Measurements from ENCODE around the gene MAPRE3. TPM values are rescaled to one million over a fixed set of nuclear protein-coding genes. Genes with fewer than 3 reads are reported as not detected.

Gene MAPRE3
- total RNA-seq, 2 experiments from 2014 or later, result 1.6 to 1.7 TPM

DNA sequence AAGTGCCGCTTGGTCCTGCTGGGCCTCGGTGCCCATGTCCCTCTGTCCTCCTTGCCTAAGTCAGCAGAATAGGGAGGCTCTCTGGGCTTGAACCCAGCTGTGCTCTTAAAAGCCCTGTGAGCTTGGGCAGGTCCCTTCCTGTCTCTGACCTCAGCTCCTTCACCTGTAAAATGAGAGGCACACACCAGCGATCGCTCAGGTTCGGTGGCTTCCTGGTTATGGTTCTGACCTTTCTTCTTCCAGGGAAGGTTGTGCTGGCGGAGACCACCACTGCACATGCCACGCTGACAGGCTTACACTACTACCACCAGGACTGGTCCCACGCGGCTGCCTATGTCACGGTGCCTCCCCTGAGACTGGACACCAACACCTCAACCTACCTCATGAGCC, 36.1 kb upstream of the MAPRE3 start:
- intact Hi-C loops (cut with micrococcal nuclease), result no loop called here

DNA sequence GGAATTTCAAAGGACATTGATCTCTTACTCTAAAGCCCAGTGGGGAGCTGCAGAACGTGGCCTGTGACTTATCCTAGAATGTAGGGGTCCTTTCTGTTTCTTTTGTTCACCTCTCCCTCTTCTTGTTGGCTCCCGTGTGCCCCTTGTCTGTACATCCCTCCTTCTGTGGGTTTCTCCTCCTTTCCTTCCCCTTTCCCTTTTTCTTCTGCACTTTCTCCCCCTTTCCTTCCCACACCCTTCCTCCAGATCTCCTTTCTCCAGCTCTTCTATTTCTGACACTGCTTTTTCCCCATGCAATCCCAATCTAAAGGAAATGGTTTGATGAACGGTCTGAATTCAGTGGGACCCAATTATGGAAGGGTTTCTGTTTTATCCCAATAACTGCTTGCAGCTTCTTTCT, 35.5 kb upstream of the MAPRE3 start:
- no peak for DNase-seq
- ChIA-PET CTCF (interaction anchor here (2.2 to 3.7 kb wide), 2 partner anchors 12 to 89 kb away, joined by 10 to 25 read pairs; no protein-coding TSS in a partner anchor), POLR2A (no interaction called here)
- TF ChIP-seq, protein P1, sequence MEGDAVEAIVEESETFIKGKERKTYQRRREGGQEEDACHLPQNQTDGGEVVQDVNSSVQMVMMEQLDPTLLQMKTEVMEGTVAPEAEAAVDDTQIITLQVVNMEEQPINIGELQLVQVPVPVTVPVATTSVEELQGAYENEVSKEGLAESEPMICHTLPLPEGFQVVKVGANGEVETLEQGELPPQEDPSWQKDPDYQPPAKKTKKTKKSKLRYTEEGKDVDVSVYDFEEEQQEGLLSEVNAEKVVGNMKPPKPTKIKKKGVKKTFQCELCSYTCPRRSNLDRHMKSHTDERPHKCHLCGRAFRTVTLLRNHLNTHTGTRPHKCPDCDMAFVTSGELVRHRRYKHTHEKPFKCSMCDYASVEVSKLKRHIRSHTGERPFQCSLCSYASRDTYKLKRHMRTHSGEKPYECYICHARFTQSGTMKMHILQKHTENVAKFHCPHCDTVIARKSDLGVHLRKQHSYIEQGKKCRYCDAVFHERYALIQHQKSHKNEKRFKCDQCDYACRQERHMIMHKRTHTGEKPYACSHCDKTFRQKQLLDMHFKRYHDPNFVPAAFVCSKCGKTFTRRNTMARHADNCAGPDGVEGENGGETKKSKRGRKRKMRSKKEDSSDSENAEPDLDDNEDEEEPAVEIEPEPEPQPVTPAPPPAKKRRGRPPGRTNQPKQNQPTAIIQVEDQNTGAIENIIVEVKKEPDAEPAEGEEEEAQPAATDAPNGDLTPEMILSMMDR (IDR thresholded peaks at IDR 0.05), result no peak
- H3K36me3 Mint-ChIP-seq (ENCODE audit: low read depth), result no peaks in the 10 kb centered on the region
- H3K4me1 Mint-ChIP-seq (ENCODE audit: low read depth), result no peaks in the 10 kb centered on the region
- H3K9me3 Mint-ChIP-seq, result no peaks in the 10 kb centered on the region
- no peak for ATAC-seq
- H3K27me3 Mint-ChIP-seq, result no peaks in the 10 kb centered on the region
- H3K27ac Mint-ChIP-seq, result no peak overlapping the region
- intact Hi-C loops (cut with micrococcal nuclease), result no loop called here
- no peak overlapping the region for H3K4me3 Mint-ChIP-seq

More for the DNA sequence above, 36.1 kb upstream of the MAPRE3 start:
- Mint-ChIP-seq H3K4me3 (no peak overlapping the region), H3K27ac (no peak overlapping the region), H3K36me3 (ENCODE audit: low read depth) (no peaks in the 10 kb centered on the region), H3K27me3 (no peaks in the 10 kb centered on the region), H3K4me1 (ENCODE audit: low read depth) (no peaks in the 10 kb centered on the region), H3K9me3 (no peaks in the 10 kb centered on the region)
- ChIA-PET CTCF (interaction anchor here (1.2 to 3.7 kb wide), 3 partner anchors 8 to 88 kb away, joined by 4 to 25 read pairs (median 10); no protein-coding TSS in a partner anchor), POLR2A (no interaction called here)
- ATAC-seq (no peak), DNase-seq (no peak)
- TF ChIP-seq, protein P1 (IDR thresholded peaks at IDR 0.05), result no peak

DNA sequence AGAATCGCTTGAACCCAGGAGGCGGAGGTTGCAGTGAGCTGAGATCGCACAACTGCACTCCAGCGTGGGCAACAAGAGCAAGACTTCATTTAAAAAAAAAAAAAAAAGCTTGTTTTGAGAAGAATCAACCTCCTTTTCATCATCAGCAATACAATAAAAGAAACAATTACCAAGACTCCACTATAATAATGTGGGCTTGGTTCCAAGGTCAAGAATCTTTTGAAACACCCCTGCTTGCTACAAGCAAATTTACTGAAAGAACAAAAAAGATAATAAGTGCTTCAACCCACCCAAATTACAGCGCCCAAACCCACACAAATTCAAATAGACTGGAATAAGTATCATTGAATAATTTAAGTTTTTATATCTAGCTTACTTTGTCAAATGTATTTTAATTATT, 33.6 kb upstream of the MAPRE3 start:
- no peak overlapping the region for H3K4me3 Mint-ChIP-seq
- H3K4me1 Mint-ChIP-seq (ENCODE audit: low read depth), result no peaks in the 10 kb centered on the region
- H3K9me3 Mint-ChIP-seq, result no peaks in the 10 kb centered on the region
- no peak overlapping the region for H3K27ac Mint-ChIP-seq
- no peaks in the 10 kb centered on the region for H3K36me3 Mint-ChIP-seq (ENCODE audit: low read depth)
- POLR2A ChIA-PET, result no interaction called here
- DNase-seq (no peak), ATAC-seq (no peak)
- intact Hi-C loops (cut with micrococcal nuclease), result no loop called here
- CTCF ChIA-PET, result interaction anchor here (1.3 to 3.7 kb wide), 3 partner anchors 25 to 94 kb away, joined by 4 to 25 read pairs (median 8); no protein-coding TSS in a partner anchor
- H3K27me3 Mint-ChIP-seq, result no peaks in the 10 kb centered on the region
- TF ChIP-seq, protein P1 (IDR thresholded peaks at IDR 0.05), result no peak

DNA sequence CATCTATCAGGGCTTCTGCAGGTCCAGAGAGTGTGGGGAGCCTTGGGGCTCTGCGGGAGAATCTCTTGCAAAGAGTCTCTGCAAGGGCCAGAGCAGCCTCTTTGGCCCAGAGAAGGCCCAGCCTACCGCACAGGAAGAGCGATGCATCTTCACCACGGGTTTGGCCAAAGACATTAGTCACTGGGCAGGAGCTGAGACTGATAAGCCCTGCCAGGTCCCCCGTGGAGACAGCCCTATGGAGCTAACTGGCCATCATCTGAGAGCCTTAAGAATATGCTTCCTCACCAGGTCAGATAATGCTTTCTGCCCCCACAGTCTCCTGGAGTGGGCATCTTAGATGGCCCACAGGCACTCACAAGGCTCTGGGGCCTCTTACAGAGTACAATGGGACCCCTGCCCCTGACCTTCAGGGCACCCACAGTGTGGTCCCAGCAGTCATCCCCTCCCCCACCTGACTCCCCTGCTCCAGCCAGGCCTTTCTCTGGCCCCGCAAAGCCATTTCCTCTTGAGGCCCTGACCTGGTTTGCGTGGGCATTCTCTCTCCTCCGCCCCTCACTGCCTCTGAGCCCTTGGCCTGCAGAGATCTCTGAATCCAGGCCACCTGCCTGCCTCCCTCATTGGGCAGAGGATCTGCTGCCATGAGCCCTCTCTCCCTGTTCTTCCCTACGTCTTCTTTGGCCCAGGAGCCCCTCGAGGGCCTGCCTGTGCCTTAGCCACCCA, 31.9 kb upstream of the MAPRE3 start:
- H3K27ac Mint-ChIP-seq, result no peak overlapping the region
- CTCF ChIA-PET, result interaction anchor here (0.7 to 9.5 kb wide), 4 partner anchors 12 to 93 kb away, joined by 3 to 156 read pairs (median 3); partner anchors contain the start of gene DPYSL5
- no peaks in the 10 kb centered on the region for H3K36me3 Mint-ChIP-seq (ENCODE audit: low read depth)
- POLR2A ChIA-PET, result no interaction called here
- H3K27me3 Mint-ChIP-seq, result peaks cover 2% of the 10 kb centered on the region
- ATAC-seq (no peak), DNase-seq (no peak)
- H3K4me3 Mint-ChIP-seq, result no peak overlapping the region
- intact Hi-C loops (cut with micrococcal nuclease), result no loop called here
- H3K9me3 Mint-ChIP-seq, result no peaks in the 10 kb centered on the region
- TF ChIP-seq, protein P1 (IDR thresholded peaks at IDR 0.05), result no peak
- peaks cover 2% of the 10 kb centered on the region for H3K4me1 Mint-ChIP-seq (ENCODE audit: low read depth)

DNA sequence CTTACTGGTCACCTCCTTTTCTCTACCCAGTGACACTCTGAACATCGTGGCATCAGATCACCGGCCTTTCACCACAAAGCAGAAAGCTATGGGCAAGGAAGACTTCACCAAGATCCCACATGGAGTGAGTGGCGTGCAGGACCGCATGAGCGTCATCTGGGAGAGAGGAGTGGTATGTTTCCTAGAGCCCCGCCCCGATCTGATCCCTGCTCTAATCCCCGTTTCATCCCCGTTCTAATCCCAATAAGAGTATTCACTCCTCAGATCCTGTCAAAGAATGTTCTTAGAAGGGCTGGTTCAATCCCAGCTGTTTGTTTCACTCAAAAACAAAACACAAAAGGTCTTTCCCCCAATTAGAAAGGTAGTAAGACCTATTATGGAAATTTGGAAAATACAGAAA, 30.4 kb upstream of the MAPRE3 start:
- DNase-seq, result no peak
- Mint-ChIP-seq H3K9me3 (no peaks in the 10 kb centered on the region), H3K27ac (no peak overlapping the region), H3K4me3 (no peak overlapping the region), H3K4me1 (ENCODE audit: low read depth) (peaks cover 2% of the 10 kb centered on the region), H3K27me3 (peaks cover 2% of the 10 kb centered on the region), H3K36me3 (ENCODE audit: low read depth) (no peaks in the 10 kb centered on the region)
- ATAC-seq, result no peak
- ChIA-PET POLR2A (no interaction called here), CTCF (interaction anchor here (1.0 to 9.5 kb wide), 4 partner anchors 14 to 94 kb away, joined by 3 to 156 read pairs (median 18); partner anchors contain the start of gene DPYSL5)
- intact Hi-C loops (cut with micrococcal nuclease), result no loop called here
- TF ChIP-seq, protein P1 (IDR thresholded peaks at IDR 0.05), result no peak

Data from activated CD8-positive, alpha-beta T cell treated with anti-CD3 and anti-CD28 coated beads for 36 hours (primary cell).